Pancreas (tissue), 10 donors: ENCODE results near the gene ADGRD2. TPM values are rescaled to one million over a fixed set of nuclear protein-coding genes. Genes with fewer than 3 reads are reported as not detected.

ENCODE experiments used
- ATAC-seq, 4 donors: fragments of 200-7000 bp; cut with Tn5 transposase; one replicate each; pipeline versions ENCODE4 v1.8.0 to v1.9.1; 2020; ENCODE audit warnings: mild to moderate bottlenecking in 4 of 4, moderate library complexity in 4 of 4
- DNase-seq, 6 donors: peaks; one replicate each; pipeline ENCODE4 v3.0.0-alpha.2; 2020
- FAIRE-seq: peaks from 2 replicates; lab custom pipeline; 2012; peaks lifted over from hg19 to GRCh38; lab: Jason Lieb, UNC
- H3K27ac ChIP-seq, 4 donors: fragments of 200-600 bp; sonication (generic); 1 replicate in 3 of 4; 2 replicates in 1 of 4; pipeline versions ENCODE4 v1.5.0 to v1.8.0; 2020
- H3K27me3 ChIP-seq, 4 donors: fragments of 200-600 bp; one replicate each; pipeline ENCODE4 v1.8.0; 2021
- H3K36me3 ChIP-seq, 3 donors: fragments of 200-600 bp; sonication (generic) in 1 of 3; one replicate each; pipeline versions ENCODE4 v1.5.0 to v1.8.0; 2020 to 2021
- H3K4me1 ChIP-seq, 3 donors: fragments of 200-600 bp; one replicate each; pipeline ENCODE4 v1.8.0; 2021
- H3K4me3 ChIP-seq, 4 donors: fragments of 200-600 bp; sonication (generic) in 2 of 4; one replicate each; pipeline versions ENCODE4 v1.5.0 to v1.8.0; 2020 to 2021
- H3K9me3 ChIP-seq, 4 donors: fragments of 200-600 bp; one replicate each; pipeline ENCODE4 v1.8.0; 2021
- CTCF ChIP-seq, 4 donors: fragments of 200-600 bp; sonication (generic) in 3 of 4; IDR thresholded peaks; one replicate each; pipeline versions ENCODE4 v1.5.0 to v1.8.0; 2021; ENCODE audit warnings: antibody characterized with exemption in 4 of 4
- WGBS, 2 donors: extraction: QIAGEN DNeasy Blood & Tissue Kit; methylation state at CpG; one replicate each; pipeline ENCODE4 v1.1.7; 2013; 5-methylcytosine and 5-hydroxymethylcytosine counted together
- intact Hi-C, 3 donors: fragments of 100-400 bp; cut with DNase I; formaldehyde crosslinking; loops; one replicate each; pipeline versions ENCODE4 v1.11.1 to v1.14.2; 2022
- polyA plus RNA-seq, 2 donors: library from polyadenylated mRNA; stranded (reverse); fragments of 200-250 nt; gene quantifications; one replicate each; pipeline ENCODE4 v1.2.3, GENCODE V29; 2013
- total RNA-seq, 6 donors: library from RNA; stranded (reverse); fragmentation: NEBNext Ultra II Directional in 4 of 6; extraction: Animal tissue kit (Norgen Biotek cat#: 25700) in 4 of 6; gene quantifications; one replicate each; pipeline versions ENCODE4 v1.2.1 to v1.2.4, GENCODE V29; 2021 to 2023
- donor health status: healthy with polysubstance abuse.
- donor health status: DM: no; HTN: no; CAD: no; lungs with moderate emphysema.
- donor health status: DM: no; HTN: no; CAD: no.
- donor health status: control.
- donor health status: control.
- donor health status: Bipolar disorder and iron deficiency.
- donor health status: DM: yes; HTN: yes; CAD: no.
- donor health status: DM: no; HTN: no; CAD: no.
- donor health status: DM: no; HTN: no; CAD: no.
- donor health status: DM: yes; HTN: yes; CAD: no.

Gene ADGRD2
- total and polyA plus RNA-seq, 8 donors, result 0.23 TPM; not detected in 7

DNA sequence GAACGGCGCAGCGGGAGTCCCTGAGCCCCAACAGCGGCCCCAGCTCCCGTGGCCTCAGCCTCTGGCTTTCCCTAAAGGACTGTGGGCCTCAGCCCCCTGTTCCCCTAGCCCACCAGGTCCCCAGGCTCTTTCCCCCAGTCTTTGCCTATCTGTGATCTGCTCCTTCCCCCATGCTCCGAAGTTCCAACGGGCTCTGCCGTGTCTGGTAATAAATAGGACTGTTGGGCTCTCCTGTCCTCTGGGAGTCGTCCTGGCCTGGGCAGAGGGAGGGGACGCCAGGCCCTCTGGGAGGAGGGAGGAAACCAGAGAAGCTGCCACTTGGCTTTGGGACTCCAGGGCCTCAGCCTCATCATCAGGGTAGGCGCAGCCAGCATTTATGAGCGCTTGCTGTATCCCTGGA, 28.1 kb downstream of the ADGRD2 start:
- WGBS, 2 donors, result 49 to 51% methylated on average over 12 of the region's 12 CpGs
- DNase-seq (no peak), ATAC-seq (no peak), FAIRE-seq (no peak)
- Histone ChIP-seq H3K36me3 (no peaks in the 10 kb centered on the region), H3K9me3 (no peaks in the 10 kb centered on the region), H3K27me3 (peaks cover 0 to 20% (median 2%) of the 10 kb centered on the region in 4 donors), H3K4me3 (no peak overlapping the region), H3K4me1 (no peaks in the 10 kb centered on the region), H3K27ac (no peak overlapping the region)
- intact Hi-C loops, result no loop called here
- TF ChIP-seq CTCF (IDR thresholded peaks at IDR 0.05), result no peak

DNA sequence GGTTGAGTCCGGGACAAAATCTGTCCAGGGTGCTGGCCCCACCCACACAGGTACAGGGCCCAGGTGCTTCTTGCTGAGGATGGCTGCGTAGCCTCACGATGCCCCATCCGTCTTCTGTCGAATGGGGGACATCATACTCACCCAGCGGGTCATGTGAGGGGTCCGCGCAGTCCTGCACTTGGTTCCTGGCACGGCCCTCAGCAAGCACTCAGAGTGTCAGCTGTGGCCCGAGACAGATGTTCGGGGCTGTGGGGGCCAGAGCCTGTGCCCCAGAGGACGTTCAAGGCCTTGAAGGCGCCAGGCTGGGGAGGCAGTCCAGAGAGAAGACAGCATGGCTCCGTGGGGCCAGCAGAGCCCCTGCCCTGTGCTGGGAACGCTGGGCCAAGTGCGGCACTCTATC, 29.1 kb downstream of the ADGRD2 start:
- 67 to 72% methylated on average over 16 of the region's 16 CpGs for WGBS, 2 donors
- peaks cover 0 to 20% (median 2%) of the 10 kb centered on the region in 4 donors for H3K27me3 ChIP-seq
- intact Hi-C loops, result no loop called here

DNA sequence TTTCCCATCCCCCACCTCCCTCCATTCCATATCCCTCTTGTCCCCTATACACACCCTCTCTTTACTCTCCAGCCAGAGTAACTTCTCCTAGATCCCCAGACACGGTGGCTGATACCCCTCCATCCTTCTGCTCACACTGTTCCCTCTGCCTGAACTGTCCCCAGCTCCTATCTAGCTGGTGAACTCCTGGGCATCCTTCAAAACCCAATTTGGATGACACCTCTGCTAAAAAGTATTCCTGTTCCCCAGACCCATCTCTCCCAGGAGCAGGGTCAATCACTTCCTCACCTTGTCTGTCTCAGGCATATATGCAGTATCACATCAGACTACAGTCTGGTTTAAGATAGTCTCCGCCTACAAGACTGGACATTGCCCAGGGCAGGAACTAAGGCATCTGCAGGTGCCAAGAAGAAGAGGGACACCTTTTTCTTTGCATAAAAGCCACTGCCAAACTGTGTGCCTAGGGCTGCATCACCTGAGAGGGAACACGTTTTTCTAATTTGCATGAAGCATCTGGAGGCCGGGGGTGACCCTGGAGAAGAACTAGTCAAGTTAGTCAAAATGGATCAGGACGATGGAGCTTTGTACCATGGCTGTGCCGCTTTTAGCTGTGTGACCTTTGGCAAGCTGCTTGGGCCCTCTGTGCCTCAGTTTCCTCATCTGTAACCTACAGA, 29.8 kb downstream of the ADGRD2 start:
- peaks cover 0 to 20% (median 2%) of the 10 kb centered on the region in 4 donors for H3K27me3 ChIP-seq
- no peak for ATAC-seq
- intact Hi-C loops, result no loop called here

More for the DNA sequence above, 29.1 kb downstream of the ADGRD2 start:
- ATAC-seq (no peak), FAIRE-seq (no peak), DNase-seq (peak in 1 of 6 donors; percentile 51)
- Histone ChIP-seq H3K9me3 (no peaks in the 10 kb centered on the region), H3K4me3 (no peak overlapping the region), H3K4me1 (no peaks in the 10 kb centered on the region), H3K27ac (no peak overlapping the region), H3K36me3 (no peaks in the 10 kb centered on the region)
- TF ChIP-seq CTCF (IDR thresholded peaks at IDR 0.05), result no peak

GRCh38 chr9:124480621-124480981, 30.4 kb downstream of the ADGRD2 start:
- Histone ChIP-seq H3K27ac (no peak overlapping the region), H3K27me3 (peaks cover 0 to 20% (median 2%) of the 10 kb centered on the region in 4 donors), H3K9me3 (no peaks in the 10 kb centered on the region), H3K4me1 (no peaks in the 10 kb centered on the region), H3K36me3 (no peaks in the 10 kb centered on the region), H3K4me3 (no peak overlapping the region)
- no peak for ATAC-seq
- DNase-seq, result peak in 1 of 6 donors; percentile 39
- no peak for TF ChIP-seq CTCF (IDR thresholded peaks at IDR 0.05)
- WGBS, 2 donors, result 14 to 17% methylated on average over 6 to 7 of the region's 7 CpGs
- intact Hi-C loops, result no loop called here
- FAIRE-seq, result no peak

More for the DNA sequence above, 29.8 kb downstream of the ADGRD2 start:
- 56 to 58% methylated on average over 6 of the region's 6 CpGs for WGBS, 2 donors
- no peaks in the 10 kb centered on the region for H3K9me3 ChIP-seq
- DNase-seq, result no peak
- H3K4me3 ChIP-seq, result no peak overlapping the region
- no peak overlapping the region for H3K27ac ChIP-seq
- no peak for TF ChIP-seq CTCF (IDR thresholded peaks at IDR 0.05)
- H3K36me3 ChIP-seq, result no peaks in the 10 kb centered on the region
- no peak for FAIRE-seq
- no peaks in the 10 kb centered on the region for H3K4me1 ChIP-seq

- DNase-seq (peak in 1 of 6 donors; percentile 50), FAIRE-seq (no peak), ATAC-seq (no peak)
- no peak for TF ChIP-seq CTCF (IDR thresholded peaks at IDR 0.05)
- Histone ChIP-seq H3K36me3 (no peaks in the 10 kb centered on the region), H3K9me3 (no peaks in the 10 kb centered on the region), H3K27ac (no peak overlapping the region), H3K4me3 (no peak overlapping the region), H3K27me3 (peaks cover 0 to 18% (median 2%) of the 10 kb centered on the region in 4 donors), H3K4me1 (no peaks in the 10 kb centered on the region)
- intact Hi-C loops, result no loop called here
- 40 to 56% methylated on average over 17 of the region's 17 CpGs for WGBS, 2 donors
Observed at GRCh38 chr9:124481115-124481514, 30.9 kb downstream of the ADGRD2 start.
